Glomerular visceral epithelial cell (primary cell): Measurements from ENCODE around the gene MUCL3.
"Not testable (repeated sequence)": the region's sequence is repeated elsewhere in the genome, so short reads cannot be mapped to it uniquely, and the experiment has no call there.

Source experiments
- DNase-seq: peaks from one replicate; pipeline ENCODE4 v3.0.0-alpha.2; 2016; ENCODE audit errors: extremely low spot score

MUCL3 gene

DNA sequence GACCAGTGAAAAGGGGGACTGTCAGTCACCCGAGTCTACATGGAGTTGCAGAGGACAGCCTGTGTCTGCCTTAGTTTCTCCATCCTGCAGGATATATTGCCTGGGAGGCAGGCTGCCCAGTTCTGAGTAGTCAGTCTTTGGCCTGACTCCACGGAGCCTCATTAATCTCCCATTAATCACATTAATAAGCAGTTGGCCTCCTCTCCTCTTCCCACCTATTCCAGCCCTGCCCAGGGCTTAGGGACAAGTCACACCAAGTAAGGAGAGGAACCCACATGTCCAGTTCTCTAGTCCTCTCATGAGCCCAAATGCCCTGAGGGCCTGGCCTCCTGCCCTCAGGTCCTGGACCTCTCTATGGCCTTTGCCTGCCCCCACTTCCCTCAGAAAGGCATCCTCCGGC lies 1.3 kb upstream of the MUCL3 start:
- DNase-seq = no peak

DNA sequence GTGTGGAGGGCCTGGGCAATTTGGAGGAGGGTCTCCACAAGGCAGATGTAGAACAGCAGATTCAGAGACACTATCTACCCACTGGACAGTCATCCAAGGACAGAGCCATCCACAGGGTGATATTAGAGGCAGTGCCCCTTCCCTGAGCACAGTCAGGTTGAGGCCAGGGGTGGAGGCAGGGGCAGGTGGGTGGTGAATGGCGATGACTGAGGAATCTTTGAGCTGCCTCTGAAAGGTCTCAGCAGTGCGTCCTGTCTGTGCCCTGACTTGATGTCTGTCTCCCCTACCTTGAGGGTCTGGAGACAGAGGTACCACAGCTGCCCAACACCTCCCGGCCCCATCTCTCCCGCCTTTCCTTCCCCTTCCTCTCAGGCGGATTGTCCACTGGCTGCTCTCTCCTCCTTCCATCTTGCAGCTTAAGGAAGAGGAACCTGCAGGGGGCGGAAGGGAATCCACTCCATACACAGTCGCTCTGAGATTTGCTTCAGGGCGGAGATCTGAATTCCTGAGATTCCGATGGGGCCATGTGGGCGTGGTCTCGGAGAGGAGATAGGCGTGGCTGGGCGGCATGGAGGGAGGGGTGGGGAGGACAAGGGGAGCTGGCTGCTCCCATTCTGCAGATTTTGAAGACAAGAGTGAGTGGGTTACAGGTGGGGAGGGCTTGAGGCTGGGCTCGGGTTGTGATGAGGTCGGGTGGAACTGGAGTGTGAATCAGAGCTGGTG lies 1.7 kb downstream of the MUCL3 start:
- DNase-seq = peak; percentile 87

DNA sequence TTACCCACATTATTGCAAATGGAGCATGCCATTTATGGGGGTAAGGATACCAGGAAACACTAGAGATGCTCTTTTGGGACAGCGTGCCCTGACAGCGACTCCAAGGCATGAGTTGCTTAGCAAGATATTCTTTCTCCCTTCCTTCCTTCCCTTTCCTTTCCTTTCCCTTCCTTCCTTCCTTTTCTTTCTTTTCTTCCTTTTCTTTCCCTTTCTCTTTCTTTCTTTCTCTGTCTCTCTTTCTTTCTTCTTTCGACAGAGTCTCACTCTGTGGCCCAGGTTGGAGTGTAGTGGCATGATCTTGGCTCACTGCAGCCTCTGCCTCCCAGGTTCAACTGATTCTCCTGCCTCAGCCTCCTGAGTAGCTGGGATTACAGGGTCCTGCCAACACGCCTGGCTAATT lies 3.3 kb downstream of the MUCL3 start:
- DNase-seq = no peak

DNA sequence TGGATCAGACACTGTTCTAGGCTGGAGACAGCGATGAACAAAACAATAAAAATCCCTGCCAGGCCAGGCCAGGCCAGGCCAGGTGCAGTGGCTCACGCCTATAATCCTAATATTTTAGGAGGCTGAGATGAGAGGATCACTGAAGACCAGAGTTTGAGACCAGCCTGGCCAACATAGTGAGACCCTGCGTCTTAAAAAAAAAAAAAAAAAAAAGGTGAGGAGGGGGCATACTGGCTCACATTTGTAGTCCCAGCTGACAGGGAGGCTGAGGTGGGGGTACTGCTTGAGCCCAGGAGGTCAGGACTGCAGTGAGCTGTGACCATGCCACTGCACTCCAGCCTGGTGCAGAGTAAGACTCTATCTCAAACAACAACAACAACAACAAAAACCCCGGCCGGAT lies 4.5 kb downstream of the MUCL3 start:
- DNase-seq = no peak

DNA sequence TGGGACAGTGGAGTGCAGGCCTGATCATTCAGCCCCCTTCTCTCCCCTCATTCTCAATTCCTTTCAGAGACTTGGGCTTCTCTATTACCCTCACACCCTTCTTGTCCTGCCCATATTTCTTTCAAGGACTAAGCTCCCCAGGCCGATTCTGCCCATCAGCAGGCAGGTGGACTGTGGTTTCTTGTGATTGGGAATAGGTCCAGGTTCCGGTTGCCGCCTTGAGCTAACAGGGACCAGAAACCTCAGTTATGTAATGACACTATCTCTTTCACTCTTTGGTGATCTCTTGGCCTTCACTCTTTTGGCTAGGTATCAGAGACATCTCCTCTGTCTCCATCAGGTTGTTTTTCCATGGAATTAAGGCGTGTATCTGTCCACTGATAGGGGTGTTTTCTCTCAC lies 6.5 kb downstream of the MUCL3 start:
- no peak for DNase-seq

DNA sequence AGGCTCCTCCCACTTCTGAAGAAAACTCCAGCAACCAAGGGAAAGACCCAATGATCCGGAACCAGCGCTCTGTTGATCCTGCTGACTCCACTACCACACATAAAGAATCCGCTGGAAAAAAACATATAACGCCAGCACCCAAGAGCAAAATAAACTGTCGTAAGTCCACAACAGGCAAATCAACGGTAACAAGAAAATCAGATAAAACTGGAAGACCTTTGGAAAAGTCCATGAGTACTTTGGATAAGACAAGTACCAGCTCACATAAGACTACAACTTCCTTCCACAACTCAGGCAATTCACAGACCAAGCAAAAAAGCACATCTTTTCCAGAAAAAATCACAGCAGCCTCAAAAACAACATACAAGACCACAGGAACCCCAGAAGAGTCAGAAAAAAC lies 8.0 kb downstream of the MUCL3 start:
- no peak for DNase-seq

DNA sequence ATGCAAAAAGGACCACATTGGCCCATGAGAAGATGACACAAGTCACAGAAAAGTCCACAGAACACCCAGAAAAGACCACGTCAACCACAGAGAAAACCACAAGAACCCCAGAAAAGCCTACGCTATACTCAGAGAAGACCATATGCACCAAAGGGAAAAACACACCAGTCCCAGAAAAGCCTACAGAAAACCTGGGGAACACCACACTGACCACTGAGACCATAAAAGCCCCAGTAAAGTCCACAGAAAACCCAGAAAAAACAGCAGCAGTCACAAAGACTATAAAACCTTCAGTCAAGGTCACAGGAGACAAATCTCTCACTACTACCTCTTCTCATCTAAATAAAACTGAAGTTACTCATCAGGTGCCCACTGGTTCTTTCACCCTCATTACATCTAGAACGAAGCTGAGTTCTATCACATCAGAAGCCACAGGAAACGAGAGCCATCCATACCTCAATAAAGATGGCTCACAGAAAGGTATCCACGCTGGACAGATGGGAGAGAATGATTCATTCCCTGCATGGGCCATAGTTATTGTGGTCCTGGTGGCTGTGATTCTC lies 11.2 kb downstream of the MUCL3 start:
- DNase-seq = no peak

DNA sequence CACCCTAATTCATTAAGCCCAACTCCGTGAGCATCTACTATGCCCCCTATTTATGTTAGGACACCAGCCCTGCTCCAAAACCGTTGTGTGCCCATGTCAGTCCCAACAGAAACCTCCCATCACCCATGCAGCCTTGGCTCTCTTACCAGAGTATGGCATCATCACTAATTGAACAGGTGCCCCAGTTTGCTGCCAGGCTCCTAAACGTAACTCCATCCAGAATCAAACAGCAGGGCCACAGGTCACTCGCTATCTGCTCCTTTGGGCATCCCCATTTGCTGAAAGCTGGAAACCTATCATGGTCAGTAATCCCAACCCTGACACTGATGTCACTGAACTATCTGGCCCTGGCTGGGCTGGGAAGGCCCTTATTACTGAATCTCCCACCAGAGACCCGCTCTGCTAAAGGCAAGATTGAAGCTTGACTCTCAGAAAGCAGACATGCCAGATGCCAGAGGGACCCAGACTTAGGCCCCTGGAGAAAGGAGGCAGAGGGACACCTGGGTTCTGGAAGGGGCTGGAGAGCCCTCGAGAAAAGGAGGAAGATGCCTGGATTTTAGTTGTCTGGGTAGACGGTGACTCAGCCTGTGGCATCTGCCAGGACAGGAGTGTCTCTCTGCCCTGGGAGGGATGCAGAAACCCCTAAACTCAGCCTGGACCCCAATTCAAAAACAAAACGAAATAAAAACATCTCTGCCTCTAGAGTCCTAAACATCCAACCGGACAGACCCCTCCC lies 14.0 kb downstream of the MUCL3 start:
- DNase-seq = no peak

DNA sequence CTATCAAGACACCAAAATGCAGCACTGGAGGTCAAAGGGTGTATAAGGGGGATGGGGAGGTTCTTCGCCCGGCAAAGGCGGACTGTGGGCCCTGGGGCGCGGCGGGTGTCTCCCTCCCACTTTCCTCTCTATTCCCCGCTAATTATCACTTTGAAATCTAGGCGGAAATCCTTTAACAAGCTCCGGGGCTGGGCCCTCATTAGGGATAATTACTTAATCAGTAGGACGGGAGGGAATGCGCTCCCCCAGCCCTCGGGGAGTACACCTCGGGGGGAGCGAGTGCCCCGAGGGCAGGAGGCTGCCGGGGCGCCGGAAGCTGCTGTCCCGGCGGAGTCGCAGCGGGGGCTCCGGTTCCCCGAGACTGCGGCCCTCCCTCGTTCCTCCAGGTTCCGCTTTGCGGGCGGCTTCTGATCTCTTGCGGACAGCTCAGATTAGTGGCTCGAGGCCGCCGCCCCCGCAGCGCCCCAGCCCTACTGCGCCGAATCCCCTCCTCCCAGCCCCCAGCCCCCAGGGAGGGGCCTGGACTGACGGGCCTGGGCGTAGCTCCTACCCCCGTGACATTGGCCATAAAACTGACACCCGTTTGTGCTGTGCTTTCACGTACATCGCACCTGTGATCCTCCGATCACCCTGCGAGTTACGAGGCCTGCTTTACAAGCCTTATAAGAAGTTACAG lies 14.7 kb downstream of the MUCL3 start:
- peak; percentile 52 for DNase-seq

DNA sequence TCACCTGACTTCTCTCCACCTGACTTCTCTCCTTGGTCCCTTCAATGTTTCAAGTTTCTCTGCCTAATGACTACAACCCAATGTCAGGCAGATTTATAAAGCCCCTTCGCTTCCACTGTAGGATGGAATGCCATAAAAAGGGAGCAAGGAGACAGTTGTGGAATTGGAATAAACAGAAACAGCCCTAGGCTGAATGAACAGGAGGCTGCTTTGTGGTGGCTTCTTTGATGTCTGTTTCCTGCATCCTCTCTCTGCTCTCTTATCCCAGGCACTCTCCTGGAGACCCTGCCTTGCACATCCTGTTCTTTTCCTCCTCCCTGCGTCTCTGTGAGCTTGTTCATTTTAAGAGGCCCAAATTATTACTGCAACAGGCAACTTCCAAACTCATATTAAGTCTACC lies 16.9 kb downstream of the MUCL3 start:
- no peak for DNase-seq

DNA sequence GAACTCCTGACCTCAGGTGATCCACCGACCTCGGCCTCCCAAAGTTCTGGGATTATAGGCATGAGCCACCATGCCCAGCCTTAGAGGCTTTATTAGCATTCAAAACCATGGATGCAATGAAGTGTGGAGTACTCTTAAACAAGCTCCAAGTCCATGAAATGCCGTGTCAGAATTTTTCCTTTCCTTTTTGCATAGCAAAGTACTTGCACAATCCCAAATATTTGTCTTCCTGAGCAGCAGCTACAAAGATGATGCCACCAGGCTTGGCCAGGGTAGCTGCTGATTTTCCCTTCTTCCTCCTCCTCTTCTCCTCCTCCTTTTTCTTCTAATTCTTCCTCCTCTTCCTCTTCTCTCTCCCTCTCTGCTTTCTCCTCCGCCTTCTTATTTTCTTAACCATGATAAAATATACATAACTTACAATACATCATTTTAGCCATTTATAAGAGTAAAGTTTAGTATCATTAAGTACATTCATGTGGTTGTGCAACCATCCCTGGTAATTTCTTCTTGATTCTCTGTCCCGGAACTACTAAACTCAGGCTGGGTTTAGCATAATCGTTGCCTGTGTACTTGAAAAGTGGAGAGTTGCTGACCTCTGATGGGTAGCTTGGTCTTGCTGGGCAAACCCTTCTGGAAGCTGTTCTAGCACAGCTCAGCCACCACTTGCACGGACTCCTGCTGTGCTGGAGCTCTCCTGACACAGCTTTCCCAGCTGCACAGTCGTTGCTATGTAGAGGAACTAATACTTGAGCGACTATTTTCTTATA lies 20.3 kb downstream of the MUCL3 start:
- DNase-seq = no peak

DNA sequence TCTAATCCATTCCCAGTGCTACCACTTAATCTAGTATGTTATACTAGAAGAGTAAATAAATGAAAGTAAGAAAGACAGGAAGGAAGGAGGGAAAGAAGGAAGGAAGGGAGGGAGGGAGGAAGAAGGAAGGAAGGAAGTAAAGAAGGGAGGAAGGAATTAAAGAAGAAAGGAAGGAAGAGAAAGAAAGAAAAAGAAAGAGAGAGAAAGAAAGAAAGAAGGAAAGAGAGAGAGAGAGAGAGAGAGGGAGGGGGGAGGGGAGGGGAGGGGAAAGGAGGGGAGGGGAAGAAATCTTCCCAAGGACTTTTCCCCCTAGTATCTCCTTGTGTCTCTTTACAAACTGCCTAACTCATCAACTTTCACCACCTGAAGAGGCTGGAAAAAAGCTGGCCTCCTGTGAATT lies 21.9 kb downstream of the MUCL3 start:
- DNase-seq = no peak

DNA sequence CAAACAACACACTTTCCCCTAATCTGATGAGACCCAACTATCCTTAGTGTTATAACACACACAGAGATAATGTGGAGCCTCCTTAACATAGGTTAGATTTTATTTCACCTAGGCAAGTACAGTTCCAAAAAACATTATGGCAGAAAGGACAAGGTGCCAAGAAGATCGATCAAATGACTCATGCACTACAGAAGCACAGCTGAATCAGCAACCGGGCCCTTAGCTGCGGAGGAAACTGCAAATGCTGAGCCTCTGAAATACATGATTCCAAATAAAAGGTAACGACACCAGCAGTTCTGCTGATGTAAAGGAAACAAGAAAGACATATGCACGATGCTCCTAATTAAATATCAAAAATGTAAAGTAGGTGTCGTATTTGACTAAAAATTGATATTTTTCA lies 22.9 kb downstream of the MUCL3 start:
- no peak for DNase-seq

DNA sequence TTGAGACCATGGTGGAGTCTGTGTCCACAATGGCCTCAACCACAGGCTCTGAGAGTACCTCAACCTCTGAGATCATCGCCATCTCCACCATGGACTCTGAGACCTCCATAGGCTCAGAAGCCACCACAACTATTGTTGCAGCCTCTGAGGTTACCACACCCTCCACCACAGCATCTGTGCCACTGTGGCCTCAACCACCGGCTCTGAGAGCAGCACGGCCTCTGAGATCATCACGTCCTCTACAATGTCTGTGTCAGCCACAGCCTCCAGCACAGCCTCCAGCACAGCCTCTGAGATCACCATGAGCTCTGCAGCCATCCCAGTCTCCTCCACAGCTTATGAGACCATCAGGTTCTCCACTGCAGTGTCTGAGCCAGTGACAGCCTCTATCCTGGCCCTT lies 23.3 kb downstream of the MUCL3 start:
- no peak for DNase-seq

DNA sequence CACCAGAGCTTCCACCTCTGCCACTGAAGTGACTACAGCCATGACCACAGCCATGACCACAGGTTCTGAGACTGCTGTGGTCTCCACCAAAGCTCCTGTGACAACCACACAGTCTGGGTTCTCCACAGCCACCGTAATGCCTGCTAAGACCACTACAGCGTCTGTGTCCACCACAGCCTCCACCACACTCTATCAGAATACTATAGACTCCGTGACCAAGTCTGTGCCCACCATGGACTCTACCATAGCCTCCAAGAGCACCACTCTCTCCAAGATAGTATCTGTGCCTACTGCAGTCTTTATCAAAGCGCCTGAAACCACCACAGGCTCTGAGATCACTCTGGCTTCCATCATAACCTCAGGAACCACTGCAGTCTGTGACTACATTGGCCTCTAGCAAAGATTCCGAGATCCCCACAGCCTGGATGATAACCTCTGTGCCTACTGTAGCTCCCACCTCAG lies 24.4 kb downstream of the MUCL3 start:
- DNase-seq = no peak

DNA sequence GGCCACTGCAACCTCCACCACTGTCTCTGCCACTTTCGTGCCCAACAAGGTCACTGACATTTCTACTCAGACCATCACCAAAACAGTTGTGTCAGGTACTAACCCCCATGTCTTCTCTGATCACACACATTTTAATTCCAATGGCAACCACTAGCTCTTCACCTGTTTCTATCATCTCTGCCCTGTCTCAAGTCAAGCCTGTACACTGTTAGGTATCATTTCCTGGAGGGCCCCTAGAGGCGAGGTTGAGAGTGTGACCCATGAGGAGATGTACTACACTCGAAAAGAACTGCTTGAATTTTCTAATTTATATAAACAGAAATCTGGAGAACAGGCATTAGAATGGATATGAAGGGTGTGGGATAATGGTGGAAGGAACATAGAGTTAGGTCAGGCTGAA lies 25.4 kb downstream of the MUCL3 start:
- no peak for DNase-seq

DNA sequence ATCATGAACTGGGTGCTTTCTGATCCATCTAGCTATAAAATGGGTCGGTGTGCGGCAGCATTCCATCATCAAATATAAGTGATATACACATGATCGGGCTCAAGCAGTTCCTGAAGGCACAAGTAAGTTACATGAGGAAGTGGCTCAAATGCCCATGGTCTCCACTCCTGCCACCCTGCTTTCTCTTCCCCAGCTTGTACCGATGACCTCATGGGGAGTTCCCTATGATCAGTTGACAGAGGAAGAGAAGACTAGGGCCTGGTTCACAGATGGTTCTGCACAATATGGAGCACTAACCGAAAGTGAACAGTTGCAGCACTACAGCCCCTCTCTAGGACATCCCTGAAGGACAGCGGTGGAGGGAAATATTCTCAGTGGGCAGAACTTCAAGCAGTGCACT lies 28.4 kb downstream of the MUCL3 start:
- not testable (repeated sequence) for DNase-seq

DNA sequence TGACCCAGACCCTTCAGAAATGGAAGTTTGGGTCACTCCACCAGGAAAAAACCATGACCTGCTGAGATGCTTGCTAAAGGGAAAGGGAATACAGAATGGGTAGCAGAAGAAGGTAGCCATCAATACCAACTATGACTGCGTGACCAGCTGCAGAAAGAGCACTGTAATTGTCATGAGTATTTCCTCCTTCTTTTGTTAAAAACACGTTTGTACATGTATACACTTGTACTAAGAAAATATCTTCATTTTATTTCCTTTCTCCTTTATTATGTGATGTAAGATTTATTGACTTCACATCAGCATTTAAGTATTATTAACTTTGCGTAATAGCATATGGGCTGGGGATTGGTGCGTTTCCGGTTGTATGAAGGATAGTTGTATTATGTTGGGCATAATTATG lies 30.2 kb downstream of the MUCL3 start:
- DNase-seq = no peak

DNA sequence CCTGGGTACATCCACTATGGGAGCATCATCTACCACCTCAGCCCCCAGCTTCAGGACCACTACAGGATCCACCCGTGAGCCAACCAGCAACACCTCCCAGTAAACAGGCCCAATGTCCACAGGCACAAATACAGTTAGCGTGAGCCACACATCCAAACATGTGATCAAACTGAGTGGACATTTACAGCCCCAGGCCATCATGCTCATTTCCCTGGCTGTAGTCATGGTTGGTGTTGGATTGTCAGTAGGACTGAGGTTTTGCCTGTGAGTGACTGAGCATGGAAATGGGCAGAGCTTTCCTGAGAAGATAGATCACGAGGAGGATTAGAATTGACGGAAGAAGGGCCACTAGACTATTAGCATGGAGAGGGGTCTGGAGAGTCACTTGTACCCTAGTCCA lies 32.0 kb downstream of the MUCL3 start:
- no peak for DNase-seq

DNA sequence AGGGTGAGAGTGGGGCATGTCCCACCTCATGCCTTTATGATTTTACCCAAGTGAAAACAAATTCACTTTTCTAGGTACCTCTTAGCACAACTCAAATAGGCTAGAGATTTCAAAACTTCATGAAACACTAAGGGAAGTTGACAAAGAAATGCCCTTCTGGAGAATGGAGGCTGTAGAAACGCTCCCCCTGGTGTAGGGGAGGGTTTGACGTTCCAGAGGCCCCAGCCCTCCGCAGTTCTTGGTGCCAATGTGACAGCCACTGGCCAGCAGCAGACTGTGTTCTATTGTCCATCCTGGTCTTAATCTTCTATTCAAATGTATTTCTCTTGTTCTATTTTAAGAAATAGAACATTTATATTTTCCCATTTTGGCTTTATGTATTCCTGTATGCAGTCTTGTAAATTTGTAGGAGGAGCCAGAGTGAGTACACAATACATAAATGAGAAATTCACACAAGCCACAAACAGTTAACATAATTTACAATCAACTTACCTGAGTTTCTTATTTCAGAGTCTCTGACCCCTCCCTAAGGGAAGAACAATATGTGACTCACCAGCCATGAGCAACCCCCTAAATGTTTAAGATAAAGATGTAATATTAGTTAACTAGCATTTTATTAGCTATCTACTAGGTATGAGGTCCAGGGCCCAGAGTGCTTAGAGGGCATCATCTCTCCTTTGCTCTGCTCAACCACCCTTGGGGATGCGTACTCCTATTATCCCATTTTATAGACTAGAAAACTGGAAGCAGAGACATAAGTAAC lies 33.9 kb downstream of the MUCL3 start:
- DNase-seq = no peak

DNA sequence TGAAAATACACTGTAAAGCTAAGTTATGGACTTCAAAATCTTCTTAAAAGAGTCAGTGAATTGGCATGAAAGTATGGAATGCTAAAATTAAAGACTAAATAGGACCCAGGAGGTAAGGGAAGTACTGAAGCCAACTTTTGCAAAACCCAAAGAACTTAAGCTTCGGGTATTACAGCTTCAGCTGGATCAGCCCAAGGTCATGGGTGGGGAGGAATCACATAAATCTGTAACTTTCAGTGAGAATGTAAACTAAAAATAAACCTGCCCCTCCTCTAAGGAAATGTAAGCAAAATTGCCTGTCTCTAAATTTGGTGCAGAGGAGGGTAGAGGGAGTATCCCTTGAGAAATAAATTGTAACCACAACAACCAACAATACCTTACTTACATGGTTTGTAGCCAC lies 38.4 kb downstream of the MUCL3 start:
- DNase-seq = no peak
